Activated naive CD8-positive, alpha-beta T cell treated with anti-CD3 and anti-CD28 coated beads, Interleukin-2, amount 10 ng/mL, durations not matched to agents 7 days and 5 days (primary cell): ENCODE results near the gene GPC4. TPM values are rescaled to one million over a fixed set of nuclear protein-coding genes. Genes with fewer than 3 reads are reported as not detected.
A peak's percentile ranks its signal among the peaks of the same experiment; 100 is the strongest.

ENCODE experiments used
- ATAC-seq: fragments of 150-1000 bp; cut with Tn5 transposase; one replicate; pipeline ENCODE4 v1.10.0; 2021; ENCODE audit warnings: low read depth, moderate library complexity
- POLR2A ChIA-PET: fragments of 350-600 bp; sonication (Branson Sonifier 250); formaldehyde crosslinking; loops from one replicate; lab custom pipeline; 2021; ENCODE audit warnings: antibody characterized with exemption; lab: Charles Lee
- DNase-seq: peaks from one replicate; pipeline ENCODE4 v3.0.0; 2021
- H3K27ac Mint-ChIP-seq: one replicate; pipeline ENCODE4 v1.8.0; 2022; ENCODE audit warnings: mild to moderate bottlenecking, mixed read lengths
- H3K27me3 Mint-ChIP-seq: one replicate; pipeline ENCODE4 v1.8.0; 2022; ENCODE audit warnings: mild to moderate bottlenecking, moderate library complexity, mixed read lengths
- H3K36me3 Mint-ChIP-seq: one replicate; pipeline ENCODE4 v1.8.0; 2021; ENCODE audit warnings: mild to moderate bottlenecking, mixed read lengths
- H3K4me1 Mint-ChIP-seq: one replicate; pipeline ENCODE4 v1.8.0; 2021; ENCODE audit warnings: mixed read lengths
- H3K4me3 Mint-ChIP-seq: one replicate; pipeline ENCODE4 v1.8.0; 2022; ENCODE audit warnings: mild to moderate bottlenecking, moderate library complexity, mixed read lengths
- H3K9me3 Mint-ChIP-seq: one replicate; pipeline ENCODE4 v1.8.0; 2021; ENCODE audit warnings: mixed read lengths
- total RNA-seq, 2 experiments: library from RNA; stranded (reverse); gene quantifications; one replicate each; pipeline ENCODE4 v1.2.3, GENCODE V29; 2021

Gene GPC4
- total RNA-seq: not detected

DNA sequence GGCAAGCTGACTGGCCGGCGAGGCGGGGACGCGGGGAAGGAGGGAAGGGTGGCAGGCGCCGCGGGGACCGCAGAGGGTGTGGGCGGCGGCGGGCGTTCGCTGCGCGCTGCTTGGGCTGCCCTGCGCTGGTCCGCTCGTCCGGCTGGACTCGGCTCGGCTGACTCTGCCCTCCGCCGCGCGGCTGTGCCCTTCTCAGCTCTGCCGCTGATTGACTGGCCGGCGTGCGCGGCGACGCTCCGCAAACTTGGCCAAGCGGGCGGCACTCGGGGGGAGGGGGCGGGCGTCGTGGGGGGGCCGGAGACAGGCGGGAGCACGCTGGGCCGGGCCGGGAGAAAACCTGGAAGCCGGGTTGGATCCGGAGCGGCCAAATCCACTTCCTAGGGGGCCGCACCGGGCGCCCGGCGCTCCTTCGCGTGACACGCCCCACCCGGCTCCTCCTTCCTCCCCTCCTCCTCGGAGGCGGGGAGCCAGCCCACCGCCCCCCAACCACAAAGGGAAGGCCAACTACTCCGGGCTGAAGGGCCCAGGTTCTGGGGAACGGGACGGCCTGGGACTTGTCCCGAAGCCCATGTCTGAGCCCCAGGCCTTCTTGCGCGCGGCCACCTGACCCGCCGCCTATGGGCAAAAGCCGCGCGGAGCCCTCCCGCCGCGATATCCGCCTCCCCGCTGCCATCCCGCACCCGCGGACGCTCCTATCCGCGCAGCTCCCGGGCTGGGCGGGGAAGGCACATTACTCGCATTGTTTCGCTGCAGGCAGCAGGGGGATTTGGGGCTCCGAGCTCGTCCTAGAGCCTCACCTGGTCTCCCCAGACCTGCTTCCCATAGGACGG is at the start of gene GPC4:
Gene GPC4, minus strand, starts transcription at position 214 of the 830 bp plus-strand sequence. CDS start 524 bp downstream, outside the sequence.
- Mint-ChIP-seq H3K36me3 (no peaks in the 10 kb centered on the region), H3K27ac (no peak within 1 kb of the TSS), H3K9me3 (no peaks in the 10 kb centered on the region), H3K4me3 (peak within 1 kb of the TSS; percentile 69), H3K27me3 (peaks cover 59% of the 10 kb centered on the region), H3K4me1 (peaks cover 3% of the 10 kb centered on the region)
- DNase-seq: peak; percentile 31
- POLR2A ChIA-PET: no interaction called here
- no peak for ATAC-seq

DNA sequence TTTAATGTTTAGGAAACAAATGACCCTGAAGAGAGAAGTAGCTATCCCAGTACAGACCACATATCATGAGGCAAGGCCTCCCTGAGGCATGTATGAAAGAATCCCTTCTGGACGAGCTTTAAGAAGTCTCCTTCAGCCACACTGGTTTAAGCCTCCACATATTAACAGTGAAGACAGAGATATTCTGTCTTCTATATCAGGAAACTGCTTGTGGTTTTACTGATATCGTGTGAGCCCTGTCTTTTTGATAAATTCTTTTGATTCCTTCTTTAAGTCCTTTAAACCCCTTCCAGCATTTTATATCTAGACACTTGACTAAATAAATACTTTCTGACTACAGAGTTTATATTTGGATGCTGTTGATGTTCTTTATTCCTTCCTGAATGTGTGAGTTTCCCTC is 45.9 kb upstream of the GPC4 start:
- DNase-seq (no peak), ATAC-seq (no peak)
- Mint-ChIP-seq H3K27me3 (no peaks in the 10 kb centered on the region), H3K36me3 (no peaks in the 10 kb centered on the region), H3K4me3 (no peak overlapping the region), H3K27ac (no peak overlapping the region), H3K4me1 (no peaks in the 10 kb centered on the region), H3K9me3 (no peaks in the 10 kb centered on the region)
- POLR2A ChIA-PET: interaction anchor here (0.7 kb wide), 1 partner anchor 873 kb away, joined by 4 read pairs; no protein-coding TSS in a partner anchor

DNA sequence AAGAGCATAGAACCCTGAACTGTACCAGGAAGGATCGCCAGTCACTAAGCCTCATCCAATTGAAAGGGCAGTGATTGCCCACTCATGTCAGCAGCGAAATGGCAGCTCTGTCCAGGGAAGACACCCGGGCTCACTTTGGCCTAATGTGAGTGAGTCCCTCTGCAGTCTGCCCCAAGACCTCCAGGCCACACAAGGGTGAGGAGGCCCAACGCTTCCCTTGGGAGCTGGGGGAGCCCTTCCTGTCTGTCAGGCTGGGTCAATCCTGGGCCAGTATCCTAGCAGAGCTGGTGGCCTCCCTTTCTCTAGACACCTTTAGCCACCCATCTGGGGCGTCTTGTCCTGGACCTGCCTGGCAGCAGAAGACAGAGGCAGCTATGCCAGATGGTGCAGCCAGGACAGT is 39.6 kb upstream of the GPC4 start:
- Mint-ChIP-seq H3K27ac (no peak overlapping the region), H3K9me3 (no peaks in the 10 kb centered on the region), H3K4me1 (no peaks in the 10 kb centered on the region), H3K36me3 (no peaks in the 10 kb centered on the region), H3K27me3 (no peaks in the 10 kb centered on the region), H3K4me3 (no peak overlapping the region)
- ATAC-seq (no peak), DNase-seq (no peak)
- POLR2A ChIA-PET: no interaction called here

DNA sequence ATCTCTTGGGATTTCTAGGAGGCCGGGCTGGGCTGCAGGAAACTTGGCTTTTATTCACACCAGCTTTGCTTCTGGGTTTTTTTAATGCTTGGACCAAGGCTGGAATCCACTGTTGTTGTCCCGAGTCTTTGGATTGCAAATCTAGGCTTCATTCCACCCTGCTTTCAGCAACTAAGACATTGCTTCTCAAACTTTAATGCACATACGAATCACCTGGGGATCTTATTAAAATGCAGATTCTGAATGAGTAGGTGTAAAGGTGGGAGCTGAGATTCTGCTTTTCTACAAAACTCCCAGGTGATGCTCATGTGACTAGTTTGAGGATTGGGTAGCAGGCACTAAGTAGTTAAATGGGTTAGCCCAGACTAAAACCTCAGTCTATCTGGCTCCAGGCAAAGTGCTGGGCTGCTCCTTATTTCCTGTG is 39.2 kb upstream of the GPC4 start:
- DNase-seq (no peak), ATAC-seq (no peak)
- no peaks in the 10 kb centered on the region for H3K4me1 Mint-ChIP-seq
- H3K4me3 Mint-ChIP-seq: no peak overlapping the region
- H3K27me3 Mint-ChIP-seq: no peaks in the 10 kb centered on the region
- POLR2A ChIA-PET: no interaction called here
- H3K36me3 Mint-ChIP-seq: no peaks in the 10 kb centered on the region
- H3K9me3 Mint-ChIP-seq: no peaks in the 10 kb centered on the region
- no peak overlapping the region for H3K27ac Mint-ChIP-seq

DNA sequence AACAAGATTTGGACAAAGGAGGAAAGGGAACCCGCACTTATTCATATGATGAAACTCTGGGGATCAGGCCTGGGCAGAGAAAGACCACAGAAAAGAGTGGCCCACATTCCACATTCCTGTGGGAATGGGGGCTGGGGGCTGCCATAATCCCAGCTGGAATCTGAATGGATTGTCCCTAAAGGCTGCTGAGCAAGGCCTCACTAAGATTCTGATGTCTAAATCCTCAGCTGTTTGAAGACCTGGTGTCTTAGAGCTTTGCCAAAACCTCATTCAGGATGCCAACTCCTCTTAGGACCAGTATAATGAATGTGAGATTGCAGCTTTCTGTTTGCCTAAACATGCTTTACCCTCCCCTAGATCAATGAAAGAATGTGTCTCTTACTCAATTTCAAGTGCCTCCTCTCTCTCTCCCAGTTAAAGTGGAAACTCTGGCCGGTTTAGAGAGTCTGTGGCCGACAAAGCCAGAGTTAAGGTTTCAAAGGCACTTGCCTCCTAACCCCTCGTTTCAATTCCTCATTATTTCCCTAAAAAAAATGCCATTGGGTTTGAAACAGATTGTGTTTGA is 33.3 kb upstream of the GPC4 start:
- peaks cover 8% of the 10 kb centered on the region for H3K27me3 Mint-ChIP-seq
- H3K36me3 Mint-ChIP-seq: no peaks in the 10 kb centered on the region
- H3K4me1 Mint-ChIP-seq: peaks cover 3% of the 10 kb centered on the region
- no peak overlapping the region for H3K27ac Mint-ChIP-seq
- H3K4me3 Mint-ChIP-seq: no peak overlapping the region
- POLR2A ChIA-PET: no interaction called here
- DNase-seq (no peak), ATAC-seq (no peak)
- H3K9me3 Mint-ChIP-seq: no peaks in the 10 kb centered on the region

DNA sequence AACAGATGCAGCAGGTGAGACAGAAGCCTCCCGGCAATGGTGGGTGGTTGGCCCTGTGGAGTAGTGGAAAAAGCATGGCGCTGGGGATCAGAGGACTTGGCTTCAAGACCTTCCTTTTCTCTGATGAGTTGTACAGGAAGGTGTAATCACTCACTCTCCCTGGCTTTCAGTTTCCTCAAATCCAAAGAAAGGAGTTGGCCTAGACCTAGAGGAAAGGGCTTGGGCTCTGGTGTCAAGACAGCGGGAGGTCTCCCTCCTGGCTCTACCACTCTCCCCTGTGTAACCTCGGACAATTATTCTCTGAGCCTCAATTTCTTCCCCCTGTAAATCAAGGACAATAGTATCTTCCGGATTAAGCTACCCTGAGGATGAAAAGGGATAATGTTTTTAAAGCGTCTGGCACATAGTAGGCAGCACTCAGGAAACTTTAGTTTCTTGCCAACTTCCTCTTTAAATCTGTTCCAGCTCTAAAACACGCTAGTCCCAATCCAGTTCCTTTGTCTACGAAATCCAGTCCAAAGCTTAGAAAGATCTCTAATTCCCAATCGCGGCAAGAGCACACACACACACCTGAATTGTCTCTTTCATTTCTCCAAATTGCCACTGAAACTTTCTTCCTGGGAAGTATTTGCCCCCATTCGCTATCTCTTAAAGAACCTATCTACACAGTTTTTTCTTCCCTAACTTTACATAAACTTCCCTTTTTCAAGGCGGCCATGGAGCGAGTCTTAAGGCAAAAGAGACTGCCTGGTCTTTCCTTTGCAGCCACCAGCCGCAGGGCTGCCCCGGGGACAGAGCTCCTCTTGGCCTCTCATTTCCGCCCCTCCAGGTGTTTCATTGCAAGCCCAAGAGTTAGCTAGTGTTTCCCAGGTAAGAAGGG is 29.9 kb upstream of the GPC4 start:
- Mint-ChIP-seq H3K9me3 (no peaks in the 10 kb centered on the region), H3K27ac (no peak overlapping the region), H3K27me3 (peaks cover 8% of the 10 kb centered on the region), H3K36me3 (no peaks in the 10 kb centered on the region), H3K4me1 (peaks cover 3% of the 10 kb centered on the region), H3K4me3 (no peak overlapping the region)
- ATAC-seq (no peak), DNase-seq (no peak)
- POLR2A ChIA-PET: no interaction called here

DNA sequence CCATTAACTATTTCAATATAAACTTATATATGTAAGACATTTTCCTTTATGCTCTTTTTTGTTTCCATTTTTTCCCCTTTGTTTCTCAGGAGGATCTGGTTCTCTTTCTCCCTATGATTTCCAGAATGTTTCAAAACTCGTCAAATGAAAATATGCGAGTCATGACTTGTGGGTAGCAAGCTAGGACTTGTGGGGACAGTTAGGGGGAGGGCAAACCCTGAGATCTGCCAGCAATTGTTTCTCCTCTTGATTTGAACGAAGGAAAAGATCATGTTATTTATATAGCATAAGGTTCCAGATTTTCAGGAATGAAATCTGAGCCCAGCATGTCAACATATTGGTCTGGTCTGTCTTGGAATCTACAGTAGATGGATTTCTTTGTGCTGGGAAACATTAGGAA is 28.9 kb upstream of the GPC4 start:
- Mint-ChIP-seq H3K9me3 (no peaks in the 10 kb centered on the region), H3K36me3 (no peaks in the 10 kb centered on the region), H3K4me1 (peaks cover 3% of the 10 kb centered on the region), H3K4me3 (no peak overlapping the region), H3K27ac (no peak overlapping the region), H3K27me3 (peaks cover 8% of the 10 kb centered on the region)
- ATAC-seq (no peak), DNase-seq (no peak)
- POLR2A ChIA-PET: no interaction called here

DNA sequence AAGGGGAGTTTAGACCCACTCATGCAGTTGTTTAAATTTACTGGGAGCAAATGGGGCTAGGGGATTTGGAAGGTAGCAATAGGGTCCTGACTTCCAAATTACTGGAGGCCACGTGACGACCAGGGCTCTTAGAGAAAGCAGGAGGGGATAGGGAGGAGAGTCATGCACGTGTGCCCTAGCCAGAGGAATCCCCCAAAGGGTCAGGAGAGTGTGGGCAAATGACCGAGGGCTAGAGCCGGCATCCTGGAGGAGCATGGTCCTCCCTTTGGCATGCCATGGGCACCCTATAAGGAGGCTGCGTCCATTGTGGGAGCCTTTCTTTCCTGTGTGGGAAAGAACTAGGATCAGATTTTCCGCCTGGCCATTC is 25.5 kb upstream of the GPC4 start:
- POLR2A ChIA-PET: no interaction called here
- no peak for DNase-seq
- ATAC-seq: no peak

DNA sequence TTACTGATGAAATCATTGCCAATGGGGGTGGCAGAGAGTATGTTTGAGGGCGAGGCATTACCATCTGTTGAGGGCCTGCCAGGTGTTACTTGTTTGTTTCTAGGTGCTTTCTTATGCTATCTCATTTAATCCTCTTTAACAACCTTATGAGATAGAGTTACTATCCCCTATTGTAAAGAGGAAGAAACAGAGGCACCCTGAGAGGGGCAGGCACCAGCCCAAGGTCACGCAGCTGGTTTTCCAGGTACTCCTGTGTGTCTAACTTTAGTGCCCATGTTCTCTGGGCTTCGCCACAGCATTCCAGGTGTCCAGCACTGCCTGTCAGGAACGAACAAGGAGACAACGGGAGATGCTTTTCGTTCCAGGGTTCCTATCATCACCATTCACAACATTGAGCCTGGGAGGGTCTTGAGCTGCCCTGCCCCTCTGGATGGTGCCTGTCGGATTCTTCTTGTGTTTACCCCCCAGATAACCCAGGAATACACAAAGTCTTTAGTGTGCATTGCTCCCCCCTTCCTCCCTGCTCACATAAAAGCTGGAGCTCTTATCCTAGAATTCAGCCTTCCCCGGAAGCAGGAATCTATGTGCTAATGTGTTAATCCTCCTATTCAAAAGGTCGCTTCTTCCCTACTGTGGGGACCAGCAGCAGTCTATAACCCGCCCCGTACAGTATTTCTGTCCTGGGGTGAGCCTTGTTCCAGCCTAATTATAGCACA is 24.9 kb upstream of the GPC4 start:
- DNase-seq: no peak
- H3K36me3 Mint-ChIP-seq: no peaks in the 10 kb centered on the region
- no peak for ATAC-seq
- H3K9me3 Mint-ChIP-seq: no peaks in the 10 kb centered on the region
- POLR2A ChIA-PET: no interaction called here
- H3K4me3 Mint-ChIP-seq: no peak overlapping the region
- peaks cover under 1% of the 10 kb centered on the region for H3K4me1 Mint-ChIP-seq
- no peak overlapping the region for H3K27ac Mint-ChIP-seq
- H3K27me3 Mint-ChIP-seq: peaks cover 2% of the 10 kb centered on the region

More for the DNA sequence above, 25.5 kb upstream of the GPC4 start:
- no peaks in the 10 kb centered on the region for H3K36me3 Mint-ChIP-seq
- H3K27me3 Mint-ChIP-seq: peaks cover 8% of the 10 kb centered on the region
- no peak overlapping the region for H3K27ac Mint-ChIP-seq
- no peak overlapping the region for H3K4me3 Mint-ChIP-seq
- H3K9me3 Mint-ChIP-seq: no peaks in the 10 kb centered on the region
- peaks cover 3% of the 10 kb centered on the region for H3K4me1 Mint-ChIP-seq

DNA sequence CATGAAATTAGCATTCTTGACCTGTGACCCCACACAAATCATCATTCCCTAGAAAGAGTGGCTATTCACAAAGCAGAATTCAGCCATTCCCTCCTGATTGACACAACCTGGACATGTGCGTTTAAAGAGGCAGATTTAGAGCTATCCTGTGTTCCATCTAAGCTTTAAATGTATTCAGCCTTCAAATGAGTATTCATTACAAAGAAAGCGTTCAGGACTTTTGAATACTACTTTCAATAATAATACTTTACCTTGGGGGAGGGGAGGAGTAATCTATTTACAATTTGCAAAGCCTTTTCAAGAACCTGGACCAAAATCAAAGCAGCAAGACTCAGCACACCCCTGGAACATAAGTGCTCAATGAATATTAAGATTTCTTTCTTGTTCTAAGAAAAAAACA is 22.5 kb upstream of the GPC4 start:
- H3K9me3 Mint-ChIP-seq: no peaks in the 10 kb centered on the region
- H3K4me1 Mint-ChIP-seq: no peaks in the 10 kb centered on the region
- H3K27me3 Mint-ChIP-seq: no peaks in the 10 kb centered on the region
- DNase-seq (no peak), ATAC-seq (no peak)
- H3K36me3 Mint-ChIP-seq: no peaks in the 10 kb centered on the region
- POLR2A ChIA-PET: no interaction called here
- H3K4me3 Mint-ChIP-seq: no peak overlapping the region
- no peak overlapping the region for H3K27ac Mint-ChIP-seq

DNA sequence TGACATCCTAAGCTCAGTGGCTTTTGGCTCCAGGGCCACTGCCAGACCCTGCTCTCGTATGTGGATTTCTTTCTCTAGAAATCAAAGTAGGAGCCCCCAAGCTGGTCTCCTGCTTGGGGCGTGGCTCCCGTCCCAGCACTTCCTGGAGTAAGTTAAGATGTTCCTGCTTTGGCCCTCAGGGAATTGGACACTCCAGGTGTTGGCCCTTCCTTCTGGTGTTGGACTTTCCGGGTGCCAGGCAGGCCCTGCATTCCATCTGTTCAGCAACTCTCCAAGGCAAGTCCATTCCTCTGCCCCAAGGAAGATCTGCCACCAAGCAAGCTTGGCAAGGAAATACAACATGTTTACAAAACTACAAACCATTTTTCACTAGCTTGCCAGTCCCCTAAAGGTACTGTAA is 22.1 kb upstream of the GPC4 start:
- POLR2A ChIA-PET: no interaction called here
- Mint-ChIP-seq H3K27ac (no peak overlapping the region), H3K27me3 (no peaks in the 10 kb centered on the region), H3K4me1 (no peaks in the 10 kb centered on the region), H3K36me3 (no peaks in the 10 kb centered on the region), H3K4me3 (no peak overlapping the region), H3K9me3 (no peaks in the 10 kb centered on the region)
- DNase-seq: no peak
- no peak for ATAC-seq

DNA sequence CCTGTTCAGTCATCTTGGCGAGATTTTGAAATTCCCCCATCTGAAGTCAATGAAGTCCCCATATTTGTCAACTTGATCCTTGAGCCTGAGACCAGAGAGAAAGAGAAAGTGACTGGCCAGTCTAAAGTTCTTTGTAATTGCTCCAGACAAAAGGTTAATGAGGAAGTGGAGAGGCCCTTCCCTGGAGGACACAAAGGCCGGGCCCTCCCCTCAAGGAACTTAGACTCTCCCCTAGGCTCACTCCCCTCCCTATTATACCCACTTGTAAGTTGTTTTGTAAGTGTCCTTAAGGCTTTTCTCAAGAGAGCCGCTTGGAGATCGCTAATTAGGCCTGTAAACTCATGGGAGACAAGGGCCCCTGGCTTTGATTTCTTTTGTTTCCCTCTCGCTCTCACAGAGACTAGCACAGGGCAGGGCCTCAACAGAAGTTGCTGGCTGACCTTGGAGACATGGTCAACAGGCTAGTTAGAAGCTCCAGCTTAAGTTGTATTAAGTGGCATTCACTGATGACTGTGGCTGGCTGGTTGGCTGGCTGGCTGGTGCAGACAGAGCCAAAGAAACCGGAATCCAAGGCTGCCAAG is 20.3 kb upstream of the GPC4 start:
- no peaks in the 10 kb centered on the region for H3K27me3 Mint-ChIP-seq
- no peaks in the 10 kb centered on the region for H3K36me3 Mint-ChIP-seq
- H3K4me1 Mint-ChIP-seq: no peaks in the 10 kb centered on the region
- POLR2A ChIA-PET: no interaction called here
- ATAC-seq: no peak
- H3K4me3 Mint-ChIP-seq: no peak overlapping the region
- no peak for DNase-seq
- H3K9me3 Mint-ChIP-seq: no peaks in the 10 kb centered on the region
- no peak overlapping the region for H3K27ac Mint-ChIP-seq
